Lower leg skin (tissue), 4 donors: ENCODE data around the gene IGSF9. TPM values are rescaled to one million over a fixed set of nuclear protein-coding genes. Genes with fewer than 3 reads are reported as not detected.

Experiments used
- DNase-seq, 2 donors: peaks; one replicate each; pipeline ENCODE4 v3.0.0-alpha.2; 2019; ENCODE audit warnings: low spot score in 2 of 2
- H3K4me3 ChIP-seq: fragments of 200-600 bp; sonication (generic); 2 replicates; pipeline ENCODE4 v1.5.1; 2017; ENCODE audit warnings: mild to moderate bottlenecking, low read depth; ENCODE audit not compliant: poor library complexity, severe bottlenecking
- POLR2A ChIP-seq, 2 donors: fragments of 450-650 bp; IDR thresholded peaks; one replicate each; pipeline ENCODE4 v1.6.1; 2016 to 2017; ENCODE audit warnings: antibody characterized with exemption in 2 of 2, mild to moderate bottlenecking in 1 of 2, moderate library complexity in 1 of 2
- WGBS, 2 donors: methylation state at CpG; one replicate each; pipeline ENCODE4 v1.1.5; 2018; 5-methylcytosine and 5-hydroxymethylcytosine counted together
- intact Hi-C: fragments of 100-400 bp; cut with DNase I; formaldehyde crosslinking; loops from one replicate; pipeline ENCODE4 v1.15.0; 2023; ENCODE audit warnings: low total_unique reads
- total RNA-seq, 4 donors: library from RNA; depleted of rRNA; stranded (reverse); fragments of >200 nt; gene quantifications; one replicate each; pipeline ENCODE4 v1.1.0, GENCODE V29; 2016
- TF ChIP-seq, protein P1 (sequence below), 3 donors: fragments of 450-650 bp; IDR thresholded peaks; one replicate each; pipeline ENCODE4 v1.5.1; 2016; ENCODE audit warnings: antibody characterized with exemption in 3 of 3, mild to moderate bottlenecking in 3 of 3, moderate library complexity in 2 of 3

Gene IGSF9
- total RNA-seq, 4 donors from 2014 or later = 17.7 to 29.6 (median 19.6) TPM

DNA sequence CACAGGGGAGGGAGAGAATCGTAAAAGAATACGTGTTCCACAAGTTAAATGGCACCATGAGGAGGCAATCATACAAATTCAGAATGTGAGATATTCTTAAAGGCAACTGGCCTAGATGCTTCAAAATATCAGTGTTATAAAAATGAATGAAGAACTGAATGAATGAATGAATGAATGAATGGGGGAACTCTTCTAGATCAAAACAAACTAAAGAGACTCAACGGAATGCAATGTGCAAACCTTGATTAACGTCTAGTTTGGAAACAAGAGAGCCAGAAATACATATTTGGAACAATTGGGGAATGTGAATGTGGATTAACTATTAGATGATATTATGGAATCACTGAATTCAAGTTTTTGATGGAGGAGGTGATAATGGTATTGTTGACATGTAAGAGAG, 62.3 kb downstream of the IGSF9 start:
- WGBS, 2 donors = 67 to 91% methylated on average over 4 of the region's 4 CpGs
- DNase-seq = no peak
- H3K4me3 ChIP-seq = no peak overlapping the region
- TF ChIP-seq, protein P1, sequence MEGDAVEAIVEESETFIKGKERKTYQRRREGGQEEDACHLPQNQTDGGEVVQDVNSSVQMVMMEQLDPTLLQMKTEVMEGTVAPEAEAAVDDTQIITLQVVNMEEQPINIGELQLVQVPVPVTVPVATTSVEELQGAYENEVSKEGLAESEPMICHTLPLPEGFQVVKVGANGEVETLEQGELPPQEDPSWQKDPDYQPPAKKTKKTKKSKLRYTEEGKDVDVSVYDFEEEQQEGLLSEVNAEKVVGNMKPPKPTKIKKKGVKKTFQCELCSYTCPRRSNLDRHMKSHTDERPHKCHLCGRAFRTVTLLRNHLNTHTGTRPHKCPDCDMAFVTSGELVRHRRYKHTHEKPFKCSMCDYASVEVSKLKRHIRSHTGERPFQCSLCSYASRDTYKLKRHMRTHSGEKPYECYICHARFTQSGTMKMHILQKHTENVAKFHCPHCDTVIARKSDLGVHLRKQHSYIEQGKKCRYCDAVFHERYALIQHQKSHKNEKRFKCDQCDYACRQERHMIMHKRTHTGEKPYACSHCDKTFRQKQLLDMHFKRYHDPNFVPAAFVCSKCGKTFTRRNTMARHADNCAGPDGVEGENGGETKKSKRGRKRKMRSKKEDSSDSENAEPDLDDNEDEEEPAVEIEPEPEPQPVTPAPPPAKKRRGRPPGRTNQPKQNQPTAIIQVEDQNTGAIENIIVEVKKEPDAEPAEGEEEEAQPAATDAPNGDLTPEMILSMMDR (IDR thresholded peaks at IDR 0.05) = no peak
- TF ChIP-seq POLR2A (IDR thresholded peaks at IDR 0.05) = no peak
- intact Hi-C loops = no loop called here

DNA sequence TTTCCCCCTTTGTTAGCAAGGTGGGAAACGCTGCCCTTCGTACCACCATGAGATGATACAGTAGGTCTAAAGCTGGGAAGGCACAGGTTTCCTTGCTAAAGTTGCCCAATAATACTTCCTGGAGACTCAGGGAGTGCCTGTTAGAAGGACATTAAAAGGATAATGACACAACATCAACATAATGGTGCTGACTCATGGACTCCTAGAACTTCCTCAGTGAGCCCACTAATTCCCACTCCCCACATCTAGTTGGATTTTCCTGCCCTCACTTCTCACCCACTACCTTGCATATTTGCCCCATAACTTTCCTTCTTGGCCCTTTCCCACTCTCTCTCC, 62.9 kb downstream of the IGSF9 start:
- WGBS, 2 donors = 70 to 83% methylated on average over 2 of the region's 2 CpGs

DNA sequence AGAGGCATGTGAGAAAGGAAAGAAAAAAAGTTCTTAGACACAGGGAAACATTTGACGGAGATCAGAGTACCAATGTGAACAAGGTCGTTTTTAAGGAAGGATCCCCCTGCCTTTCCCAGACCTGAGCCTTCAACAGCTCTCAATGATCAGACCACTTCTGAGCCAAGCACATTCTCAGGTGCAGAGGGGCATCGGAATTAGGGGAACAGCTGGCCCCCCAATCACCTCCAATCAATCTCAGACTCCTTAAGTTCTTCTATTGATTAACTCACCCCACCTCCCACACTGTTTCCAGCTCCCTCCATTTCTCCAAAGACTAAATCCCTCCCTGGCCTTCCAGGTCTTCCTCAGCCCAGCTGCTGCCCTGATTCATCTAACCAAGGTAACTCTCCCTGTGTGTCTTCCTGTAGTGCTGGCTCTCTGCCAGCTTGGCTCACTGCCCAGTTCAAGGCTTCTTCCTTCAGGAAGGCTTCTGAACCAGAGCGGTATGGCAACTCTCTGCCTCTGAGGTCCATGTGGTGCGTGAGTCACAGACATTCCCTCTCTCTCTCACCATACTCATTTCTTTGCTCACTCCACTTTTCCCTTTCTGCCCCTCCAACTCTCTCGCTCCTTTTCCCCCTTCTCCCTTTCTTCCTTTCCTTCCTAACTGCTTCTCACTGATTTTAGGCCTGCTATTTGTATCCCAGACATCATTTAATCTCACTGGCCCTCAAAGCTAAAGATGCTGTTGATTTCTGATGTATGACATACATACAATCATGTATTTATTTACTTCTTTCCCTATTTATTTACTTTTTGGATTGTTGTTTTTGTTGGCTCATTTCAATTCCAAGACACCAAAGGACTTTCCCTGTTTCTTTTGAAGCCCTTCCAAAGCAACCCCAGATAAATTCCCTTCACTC, 63.5 kb downstream of the IGSF9 start:
- 42 to 51% methylated on average over 6 of the region's 6 CpGs for WGBS, 2 donors
- DNase-seq = peak; percentile 92 to 97
- no peak overlapping the region for H3K4me3 ChIP-seq
- intact Hi-C loops = no loop called here
- TF ChIP-seq, protein P1 (IDR thresholded peaks at IDR 0.05) = no peak
- no peak for TF ChIP-seq POLR2A (IDR thresholded peaks at IDR 0.05)

More for the DNA sequence above, 62.9 kb downstream of the IGSF9 start:
- TF ChIP-seq POLR2A (IDR thresholded peaks at IDR 0.05) = no peak
- TF ChIP-seq, protein P1 (IDR thresholded peaks at IDR 0.05) = no peak
- H3K4me3 ChIP-seq = no peak overlapping the region
- intact Hi-C loops = no loop called here
- no peak for DNase-seq

DNA sequence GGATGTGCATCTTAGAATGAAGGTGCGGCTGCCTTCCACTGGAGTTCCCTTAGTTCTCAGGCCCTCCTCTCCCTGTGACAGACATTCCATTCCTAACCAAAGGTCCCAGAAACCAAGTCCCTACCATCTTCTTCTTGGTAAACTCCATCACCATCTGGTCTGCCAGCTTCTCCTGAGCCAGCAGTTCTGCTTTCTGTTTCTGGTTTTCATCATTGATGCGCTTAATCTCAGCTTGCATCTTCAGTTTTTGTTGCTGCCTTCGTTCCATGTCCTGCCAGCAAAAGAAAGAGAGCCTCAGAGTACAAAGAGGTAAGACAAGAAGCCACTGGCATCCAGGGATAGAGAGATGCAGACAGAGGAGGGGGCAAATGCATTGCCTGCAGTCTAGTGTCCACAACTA, 65.0 kb downstream of the IGSF9 start:
- TF ChIP-seq, protein P1 (IDR thresholded peaks at IDR 0.05) = no peak
- TF ChIP-seq POLR2A (IDR thresholded peaks at IDR 0.05) = no peak
- no peak overlapping the region for H3K4me3 ChIP-seq
- intact Hi-C loops = no loop called here
- DNase-seq = no peak
- 81% methylated on average over 3 of the region's 3 CpGs for WGBS, 2 donors

DNA sequence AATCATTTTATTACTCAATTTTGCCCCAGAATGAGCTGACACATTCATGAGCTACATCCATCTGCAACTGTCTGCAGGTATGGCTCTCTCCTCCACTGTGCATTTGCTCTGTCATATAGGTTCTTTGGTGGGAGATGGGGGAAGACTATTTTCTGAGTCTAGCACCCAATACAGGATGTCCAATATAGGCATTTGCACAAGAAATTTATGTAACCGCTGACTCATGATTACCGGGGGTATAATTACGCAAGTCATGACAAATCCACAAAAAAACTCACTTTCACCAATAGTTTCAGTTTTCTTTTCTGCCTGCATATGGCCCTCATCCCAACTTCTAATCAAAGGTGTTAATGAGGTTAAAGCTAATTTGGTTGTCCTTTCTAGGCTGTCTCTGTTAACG, 65.4 kb downstream of the IGSF9 start:
- TF ChIP-seq POLR2A (IDR thresholded peaks at IDR 0.05) = no peak
- TF ChIP-seq, protein P1 (IDR thresholded peaks at IDR 0.05) = no peak
- WGBS, 2 donors = 58 to 69% methylated on average over 4 of the region's 4 CpGs
- DNase-seq = no peak
- intact Hi-C loops = no loop called here
- no peak overlapping the region for H3K4me3 ChIP-seq
